T-cell (primary cell): ENCODE results near the gene ESRP2. TPM values are rescaled to one million over a fixed set of nuclear protein-coding genes. Genes with fewer than 3 reads are reported as not detected.

Source experiments
- ATAC-seq, 4 experiments: fragments of 200-7000 bp in 3 of 4; fragments of 150-1000 bp in 1 of 4; cut with Tn5 transposase; replicated peaks in 1 of 4; 1 replicate in 3 of 4; 2 replicates in 1 of 4; pipeline ENCODE4 v1.10.0; 2021; ENCODE audit warnings: moderate library complexity in 3 of 4, mild to moderate bottlenecking in 2 of 4, moderate number of reproducible peaks in 1 of 4
- CTCF ChIA-PET, 2 donors: fragments of 300-600 bp; sonication (Branson Sonifier 250); formaldehyde crosslinking; loops; one replicate each; lab custom pipeline; 2022; ENCODE audit warnings: antibody characterized with exemption in 2 of 2; lab: Charles Lee
- POLR2A ChIA-PET, 2 donors: fragments of 300-600 bp; sonication (Branson Sonifier 250); formaldehyde crosslinking; loops; one replicate each; lab custom pipeline; 2022; ENCODE audit warnings: antibody characterized with exemption in 2 of 2; lab: Charles Lee
- DNase-seq, 35 experiments: peaks; one replicate each; pipeline versions ENCODE4 v3.0.0 to v3.0.0-alpha.2; 2013 to 2023
- H3K27ac ChIP-seq: one replicate; pipeline ENCODE4 v1.5.1; 2013; ENCODE audit warnings: low read length
- H3K27me3 ChIP-seq, 2 experiments: replicated peaks in 1 of 2; 1 replicate in 1 of 2; 2 replicates in 1 of 2; pipeline versions ENCODE4 v1.6.1 to v1.7.0; 2013; ENCODE audit warnings: low read length in 1 of 2, mixed read lengths in 1 of 2; ENCODE audit not compliant: control insufficient read depth in 2 of 2, insufficient read depth in 2 of 2; ENCODE audit errors: extremely low read depth in 1 of 2
- H3K36me3 ChIP-seq, 2 donors: 1 replicate in 1 of 2; 2 replicates in 1 of 2; pipeline versions ENCODE4 v1.6.1 to v1.7.0; 2013; ENCODE audit warnings: low read length in 1 of 2; ENCODE audit not compliant: control insufficient read depth in 2 of 2, insufficient read depth in 1 of 2; ENCODE audit errors: extremely low read depth in 1 of 2
- H3K4me1 ChIP-seq, 2 experiments: 1 replicate in 1 of 2; 2 replicates in 1 of 2; pipeline versions ENCODE4 v1.6.1 to v1.7.0; 2013; ENCODE audit warnings: low read length in 2 of 2, mixed read lengths in 1 of 2; ENCODE audit not compliant: insufficient read depth in 2 of 2, control insufficient read depth in 1 of 2; ENCODE audit errors: extremely low read depth in 1 of 2
- H3K4me3 ChIP-seq, 2 donors: 1 replicate in 1 of 2; 2 replicates in 1 of 2; pipeline versions ENCODE4 v1.5.1 to v1.7.0; 2013; ENCODE audit warnings: mild to moderate bottlenecking in 2 of 2, low read length in 1 of 2, moderate library complexity in 1 of 2; ENCODE audit not compliant: control insufficient read depth in 1 of 2; ENCODE audit errors: extremely low read depth in 1 of 2
- H3K9me3 ChIP-seq: 2 replicates; pipeline ENCODE4 v1.7.0; 2013
- H3K27ac Mint-ChIP-seq, 2 donors: one replicate each; pipeline ENCODE4 v1.8.0; 2020 to 2021; ENCODE audit warnings: mild to moderate bottlenecking in 2 of 2, mixed read lengths in 2 of 2
- H3K27me3 Mint-ChIP-seq, 2 donors: one replicate each; pipeline ENCODE4 v1.8.0; 2021 to 2022; ENCODE audit warnings: mixed read lengths in 2 of 2
- H3K36me3 Mint-ChIP-seq: one replicate; pipeline ENCODE4 v1.8.0; 2021; ENCODE audit warnings: mixed read lengths
- H3K4me1 Mint-ChIP-seq, 3 donors: one replicate each; pipeline ENCODE4 v1.8.0; 2020 to 2022; ENCODE audit warnings: mixed read lengths in 3 of 3, mild to moderate bottlenecking in 1 of 3
- H3K4me3 Mint-ChIP-seq, 3 donors: one replicate each; pipeline ENCODE4 v1.8.0; 2020 to 2022; ENCODE audit warnings: mild to moderate bottlenecking in 3 of 3, mixed read lengths in 3 of 3, moderate library complexity in 3 of 3
- H3K9me3 Mint-ChIP-seq, 3 donors: one replicate each; pipeline ENCODE4 v1.8.0; 2020 to 2022; ENCODE audit warnings: mixed read lengths in 3 of 3
- WGBS: methylation state at CpG from one replicate; pipeline ENCODE4 v1.1.5; 2013; ENCODE audit warnings: missing lambda C conversion rate; ENCODE audit not compliant: insufficient coverage; 5-methylcytosine and 5-hydroxymethylcytosine counted together
- total RNA-seq, 35 experiments: library from RNA in 6 of 35; stranded (reverse) in 6 of 35; fragments of 120-200 nt in 1 of 35; gene quantifications; one replicate each; pipeline versions ENCODE4 v1.2.1 to v1.2.4 and lab custom pipeline; 2013 to 2026

ESRP2 gene
- total RNA-seq, 5 donors from 2014 or later (not counting 1 experiment from before 2014, with no cell fraction given) = 0.47 to 0.79 (median 0.62) TPM; not detected in 2

- Mint-ChIP-seq H3K27ac (peak overlapping the region; percentile 28 to 49), H3K4me3 (no peak overlapping the region), H3K9me3 (no peaks in the 10 kb centered on the region), H3K27me3 (no peaks in the 10 kb centered on the region), H3K4me1 (peaks cover 33 to 42% (median 33%) of the 10 kb centered on the region in 3 donors), H3K36me3 (peaks cover 3% of the 10 kb centered on the region)
- no peak overlapping the region for H3K4me3 ChIP-seq
- POLR2A ChIA-PET = no interaction called here
- 81% methylated on average over 16 of the region's 16 CpGs for WGBS
- H3K4me1 ChIP-seq = peaks cover 14 to 34% of the 10 kb centered on the region in 2 experiments
- DNase-seq = no peak
- H3K9me3 ChIP-seq = no peaks in the 10 kb centered on the region
- CTCF ChIA-PET = interaction anchor here in 1 of 2 donors (0.6 kb wide), 1 partner anchor 619 kb away, joined by 4 read pairs; no protein-coding TSS in a partner anchor
- H3K36me3 ChIP-seq = peaks cover 14 to 24% of the 10 kb centered on the region in 2 donors
- no peaks in the 10 kb centered on the region for H3K27me3 ChIP-seq
- no peak for ATAC-seq
- no peak overlapping the region for H3K27ac ChIP-seq
These were observed 3.6 kb downstream of the ESRP2 start for GRCh38 chr16:68232335-68232734.

- no peaks in the 10 kb centered on the region for H3K27me3 Mint-ChIP-seq
- H3K4me1 Mint-ChIP-seq = peaks cover 34 to 43% (median 34%) of the 10 kb centered on the region in 3 donors
- CTCF ChIA-PET = no interaction called here
- no peaks in the 10 kb centered on the region for H3K27me3 ChIP-seq
- H3K27ac Mint-ChIP-seq = no peak overlapping the region
- no peaks in the 10 kb centered on the region for H3K9me3 Mint-ChIP-seq
- peaks cover 15 to 30% of the 10 kb centered on the region in 2 experiments for H3K4me1 ChIP-seq
- peaks cover 3% of the 10 kb centered on the region for H3K36me3 Mint-ChIP-seq
- 94% methylated on average over 14 of the region's 26 CpGs for WGBS
- no peak for ATAC-seq
- DNase-seq = no peak
- no peak overlapping the region for H3K4me3 Mint-ChIP-seq
- no peak overlapping the region for H3K27ac ChIP-seq
- POLR2A ChIA-PET = no interaction called here
- H3K4me3 ChIP-seq = no peak overlapping the region
- no peaks in the 10 kb centered on the region for H3K9me3 ChIP-seq
- peaks cover 14 to 28% of the 10 kb centered on the region in 2 donors for H3K36me3 ChIP-seq
These were observed 4.4 kb downstream of the ESRP2 start for GRCh38 chr16:68231384-68232136.

DNA sequence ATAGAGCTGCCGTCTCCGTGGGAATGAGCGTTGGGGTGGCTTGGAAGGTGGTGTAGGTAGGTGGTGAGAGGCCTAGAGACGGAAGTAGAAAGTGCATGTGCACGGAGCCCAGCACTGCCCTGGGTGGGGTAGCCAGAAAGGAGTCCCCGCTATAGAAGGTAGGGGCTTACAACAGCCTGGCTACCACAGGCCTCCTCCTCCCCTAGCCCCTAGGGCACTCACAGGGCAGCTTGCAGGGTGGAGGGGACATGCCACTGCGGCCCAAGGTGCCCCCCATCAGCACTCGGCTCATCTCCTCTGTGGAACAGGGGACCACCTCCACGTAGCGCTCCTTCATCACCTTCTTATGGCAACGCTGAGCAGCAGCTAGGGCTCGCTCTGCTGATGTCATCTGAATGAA is 5.0 kb downstream of the ESRP2 start:
- H3K27ac ChIP-seq = no peak overlapping the region
- DNase-seq (no peak), ATAC-seq (no peak)
- Mint-ChIP-seq H3K9me3 (no peaks in the 10 kb centered on the region), H3K27me3 (no peaks in the 10 kb centered on the region), H3K27ac (peak overlapping the region in 1 of 2 donors; percentile 34), H3K4me3 (no peak overlapping the region), H3K4me1 (peaks cover 36 to 42% (median 36%) of the 10 kb centered on the region in 3 donors), H3K36me3 (peaks cover 3% of the 10 kb centered on the region)
- H3K36me3 ChIP-seq = peaks cover 14 to 34% of the 10 kb centered on the region in 2 donors
- H3K9me3 ChIP-seq = no peaks in the 10 kb centered on the region
- 100% methylated on average over 6 of the region's 12 CpGs for WGBS
- CTCF ChIA-PET = no interaction called here
- POLR2A ChIA-PET = no interaction called here
- no peak overlapping the region for H3K4me3 ChIP-seq
- H3K27me3 ChIP-seq = no peaks in the 10 kb centered on the region
- peaks cover 15 to 31% of the 10 kb centered on the region in 2 experiments for H3K4me1 ChIP-seq

DNA sequence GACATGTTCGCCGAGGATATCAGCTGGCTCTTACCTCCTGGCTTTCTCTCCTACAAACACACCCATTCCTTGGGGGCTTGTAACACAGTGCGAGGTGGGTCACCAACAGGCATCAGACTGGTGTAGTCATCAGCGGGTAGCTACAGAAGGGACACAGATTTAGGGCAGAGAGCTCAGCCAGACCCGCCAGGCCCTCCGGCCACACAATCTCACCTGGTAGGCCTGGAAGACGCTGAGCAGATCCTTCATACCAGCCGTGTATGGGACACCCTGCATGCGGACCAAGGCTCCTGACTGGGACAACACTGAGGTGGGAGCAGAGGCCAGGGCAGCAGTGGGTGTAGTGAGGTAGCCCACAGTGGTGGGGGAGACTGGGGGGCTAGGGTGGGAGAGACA is 5.8 kb downstream of the ESRP2 start:
- Histone ChIP-seq H3K9me3 (no peaks in the 10 kb centered on the region), H3K27ac (no peak overlapping the region), H3K4me1 (peaks cover 16 to 29% of the 10 kb centered on the region in 2 experiments), H3K4me3 (no peak overlapping the region), H3K27me3 (no peaks in the 10 kb centered on the region), H3K36me3 (peaks cover 14 to 40% of the 10 kb centered on the region in 2 donors)
- H3K27me3 Mint-ChIP-seq = no peaks in the 10 kb centered on the region
- ATAC-seq (no peak), DNase-seq (no peak)
- H3K4me3 Mint-ChIP-seq = no peak overlapping the region
- ChIA-PET POLR2A (interaction anchor here in 1 of 2 donors (0.5 to 0.9 kb wide), 2 partner anchors 38 to 159 kb away, joined by 3 to 5 read pairs; no protein-coding TSS in a partner anchor), CTCF (interaction anchor here (0.6 to 0.8 kb wide), 4 partner anchors 9 to 346 kb away, joined by 3 read pairs; no protein-coding TSS in a partner anchor)
- no peak overlapping the region for H3K27ac Mint-ChIP-seq
- peaks cover 4% of the 10 kb centered on the region for H3K36me3 Mint-ChIP-seq
- no peaks in the 10 kb centered on the region for H3K9me3 Mint-ChIP-seq
- 100% methylated on average over 6 of the region's 9 CpGs for WGBS
- H3K4me1 Mint-ChIP-seq = peaks cover 44 to 50% (median 44%) of the 10 kb centered on the region in 3 donors

- Mint-ChIP-seq H3K36me3 (peaks cover 5% of the 10 kb centered on the region), H3K9me3 (no peaks in the 10 kb centered on the region), H3K4me3 (no peak overlapping the region), H3K4me1 (peaks cover 43 to 48% (median 48%) of the 10 kb centered on the region in 3 donors), H3K27ac (peak overlapping the region; percentile 66 to 72), H3K27me3 (no peaks in the 10 kb centered on the region)
- no peaks in the 10 kb centered on the region for H3K9me3 ChIP-seq
- WGBS = 83% methylated on average over 3 of the region's 4 CpGs
- H3K4me1 ChIP-seq = peaks cover 16 to 24% of the 10 kb centered on the region in 2 experiments
- DNase-seq (peak in 17 of 35 experiments; percentile 33 to 71 (median 45)), ATAC-seq (peak in 3 of 4 experiments; percentile 26 to 37 (median 30))
- no peak overlapping the region for H3K27ac ChIP-seq
- CTCF ChIA-PET = interaction anchor here (0.6 to 0.8 kb wide), 5 partner anchors 9 to 346 kb away, joined by 3 to 5 read pairs (median 3); no protein-coding TSS in a partner anchor
- H3K4me3 ChIP-seq = no peak overlapping the region
- POLR2A ChIA-PET = interaction anchor here in 1 of 2 donors (0.9 kb wide), 1 partner anchor 159 kb away, joined by 3 read pairs; no protein-coding TSS in a partner anchor
- H3K27me3 ChIP-seq = no peaks in the 10 kb centered on the region
- H3K36me3 ChIP-seq = peaks cover 14 to 40% of the 10 kb centered on the region in 2 donors
These were observed 6.3 kb downstream of the ESRP2 start for GRCh38 chr16:68229431-68230175.

DNA sequence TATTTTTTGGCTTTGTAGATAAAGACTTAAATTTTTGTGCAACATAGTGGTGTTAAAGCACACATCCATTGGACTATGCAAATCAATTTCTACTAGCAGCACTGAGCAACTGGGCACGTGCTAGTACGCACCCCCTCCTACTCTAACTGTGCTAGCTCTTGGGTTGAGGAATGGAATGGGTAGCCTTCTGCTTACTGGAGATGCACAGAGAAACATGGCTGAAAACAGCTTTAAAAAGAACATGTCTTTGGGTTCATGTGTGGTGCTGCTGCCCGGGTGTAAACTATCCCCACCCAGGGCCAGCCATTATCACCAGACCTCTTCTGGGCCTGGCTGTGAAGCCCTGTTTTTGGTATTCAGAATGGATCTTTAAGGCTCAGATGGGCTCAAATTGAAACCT is 7.3 kb downstream of the ESRP2 start:
- H3K27ac Mint-ChIP-seq = peak overlapping the region; percentile 66 to 72
- no CpG with 5 or more reads among the region's 3 CpGs for WGBS
- ChIA-PET POLR2A (interaction anchor here in 1 of 2 donors (0.5 kb wide), 1 partner anchor 606 kb away, joined by 11 read pairs; no protein-coding TSS in a partner anchor), CTCF (interaction anchor here in 1 of 2 donors (0.5 to 1.4 kb wide), 6 partner anchors 11 to 667 kb away, joined by 3 to 7 read pairs (median 4); no protein-coding TSS in a partner anchor)
- H3K9me3 ChIP-seq = no peaks in the 10 kb centered on the region
- H3K4me3 ChIP-seq = no peak overlapping the region
- no peaks in the 10 kb centered on the region for H3K27me3 Mint-ChIP-seq
- peaks cover 16 to 20% of the 10 kb centered on the region in 2 experiments for H3K4me1 ChIP-seq
- no peaks in the 10 kb centered on the region for H3K9me3 Mint-ChIP-seq
- peaks cover 5% of the 10 kb centered on the region for H3K36me3 Mint-ChIP-seq
- peaks cover 42 to 47% (median 46%) of the 10 kb centered on the region in 3 donors for H3K4me1 Mint-ChIP-seq
- H3K36me3 ChIP-seq = peaks cover 14 to 40% of the 10 kb centered on the region in 2 donors
- no peak overlapping the region for H3K4me3 Mint-ChIP-seq
- H3K27me3 ChIP-seq = no peaks in the 10 kb centered on the region
- DNase-seq (no peak), ATAC-seq (no peak)
- H3K27ac ChIP-seq = peak overlapping the region; percentile 1
